ENCODE data around the gene GNAI2. TPM values are rescaled to one million over a fixed set of nuclear protein-coding genes. Genes with fewer than 3 reads are reported as not detected.

The GNAI2 gene
- total and polyA plus RNA-seq, 2 experiments from 2014 or later, result 179 to 255 TPM

- no peak for TF ChIP-seq CTCF (IDR thresholded peaks at IDR 0.05; ENCODE audit: low read depth, low read length)
- no peaks in the 10 kb centered on the region for H3K36me3 ChIP-seq
- H3K27ac ChIP-seq, result no peak overlapping the region
Measured at GRCh38 chr3:50218448-50218847, 17.6 kb upstream of the GNAI2 start.

GRCh38 chr3:50219285-50219684 lies 16.7 kb upstream of the GNAI2 start:
- no peak overlapping the region for H3K27ac ChIP-seq
- no peaks in the 10 kb centered on the region for H3K27me3 ChIP-seq
- H3K9me3 ChIP-seq (ENCODE audit: low read depth), result no peaks in the 10 kb centered on the region
- peaks cover 15% of the 10 kb centered on the region for H3K4me1 ChIP-seq (ENCODE audit: low read depth)
- no peak overlapping the region for H3K4me3 ChIP-seq
- H3K36me3 ChIP-seq, result no peaks in the 10 kb centered on the region
- DNase-seq (ENCODE audit: low read depth in 1 of 2, low spot score in 1 of 2), result no peak
- TF ChIP-seq CTCF (IDR thresholded peaks at IDR 0.05; ENCODE audit: low read depth, low read length), result no peak

More at GRCh38 chr3:50218448-50218847, 17.6 kb upstream of the GNAI2 start:
- Histone ChIP-seq H3K4me3 (no peak overlapping the region), H3K27me3 (no peaks in the 10 kb centered on the region), H3K9me3 (ENCODE audit: low read depth) (no peaks in the 10 kb centered on the region), H3K4me1 (ENCODE audit: low read depth) (peaks cover 15% of the 10 kb centered on the region)
- no peak for DNase-seq (ENCODE audit: low read depth in 1 of 2, low spot score in 1 of 2)

GRCh38 chr3:50220109-50220508 lies 15.9 kb upstream of the GNAI2 start:
- Histone ChIP-seq H3K9me3 (ENCODE audit: low read depth) (no peaks in the 10 kb centered on the region), H3K36me3 (no peaks in the 10 kb centered on the region), H3K4me3 (no peak overlapping the region), H3K27ac (no peak overlapping the region), H3K27me3 (no peaks in the 10 kb centered on the region), H3K4me1 (ENCODE audit: low read depth) (peaks cover 13% of the 10 kb centered on the region)
- DNase-seq (ENCODE audit: low read depth in 1 of 2, low spot score in 1 of 2), result peak in 1 of 2 donors; percentile 34
- no peak for TF ChIP-seq CTCF (IDR thresholded peaks at IDR 0.05; ENCODE audit: low read depth, low read length)

GRCh38 chr3:50221051-50221410 lies 15.0 kb upstream of the GNAI2 start:
- no peak for DNase-seq (ENCODE audit: low read depth in 1 of 2, low spot score in 1 of 2)
- H3K4me3 ChIP-seq, result no peak overlapping the region
- no peaks in the 10 kb centered on the region for H3K27me3 ChIP-seq
- peaks cover 5% of the 10 kb centered on the region for H3K4me1 ChIP-seq (ENCODE audit: low read depth)
- H3K9me3 ChIP-seq (ENCODE audit: low read depth), result no peaks in the 10 kb centered on the region
- H3K36me3 ChIP-seq, result no peaks in the 10 kb centered on the region
- no peak for TF ChIP-seq CTCF (IDR thresholded peaks at IDR 0.05; ENCODE audit: low read depth, low read length)
- H3K27ac ChIP-seq, result no peak overlapping the region

GRCh38 chr3:50221411-50222168 lies 14.4 kb upstream of the GNAI2 start:
- H3K4me3 ChIP-seq, result no peak overlapping the region
- H3K4me1 ChIP-seq (ENCODE audit: low read depth), result peaks cover 3% of the 10 kb centered on the region
- no peaks in the 10 kb centered on the region for H3K9me3 ChIP-seq (ENCODE audit: low read depth)
- H3K27me3 ChIP-seq, result no peaks in the 10 kb centered on the region
- no peaks in the 10 kb centered on the region for H3K36me3 ChIP-seq
- no peak for TF ChIP-seq CTCF (IDR thresholded peaks at IDR 0.05; ENCODE audit: low read depth, low read length)
- no peak overlapping the region for H3K27ac ChIP-seq
- DNase-seq (ENCODE audit: low read depth in 1 of 2, low spot score in 1 of 2), result no peak

All from cardiac muscle cell (in vitro differentiated cells and primary cell).